T1000 (cell line): ENCODE data around the gene CDK6.

ENCODE experiments used
- DNase-seq: peaks from one replicate; lab custom pipeline; 2025; ENCODE audit warnings: mixed read lengths; lab: John Stamatoyannopoulos, UW

The CDK6 gene

GRCh38 chr7:92793656-92794205 is 42.6 kb downstream of the CDK6 start:
- no peak for DNase-seq

DNA sequence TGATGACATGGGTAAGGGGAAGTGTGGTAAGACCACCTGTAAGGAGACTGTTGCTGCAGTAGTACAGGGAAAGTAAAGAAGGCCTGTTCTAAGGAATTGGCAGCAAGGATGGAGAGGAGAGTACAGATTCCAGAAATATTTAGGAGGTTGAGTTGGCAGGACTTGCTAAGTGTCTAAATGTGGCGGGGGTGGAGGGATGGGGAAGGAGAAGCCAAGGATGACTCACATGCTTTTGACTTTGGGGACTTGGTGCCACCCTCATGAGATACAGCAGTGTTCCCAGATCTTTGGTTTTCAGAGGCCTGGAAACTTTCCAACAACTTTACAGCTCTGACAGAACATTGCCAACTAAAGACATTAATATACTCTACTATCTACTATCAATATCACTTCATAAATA is 45.4 kb downstream of the CDK6 start:
- DNase-seq: no peak

GRCh38 chr7:92788559-92789183 is 47.7 kb downstream of the CDK6 start:
- DNase-seq: no peak

DNA sequence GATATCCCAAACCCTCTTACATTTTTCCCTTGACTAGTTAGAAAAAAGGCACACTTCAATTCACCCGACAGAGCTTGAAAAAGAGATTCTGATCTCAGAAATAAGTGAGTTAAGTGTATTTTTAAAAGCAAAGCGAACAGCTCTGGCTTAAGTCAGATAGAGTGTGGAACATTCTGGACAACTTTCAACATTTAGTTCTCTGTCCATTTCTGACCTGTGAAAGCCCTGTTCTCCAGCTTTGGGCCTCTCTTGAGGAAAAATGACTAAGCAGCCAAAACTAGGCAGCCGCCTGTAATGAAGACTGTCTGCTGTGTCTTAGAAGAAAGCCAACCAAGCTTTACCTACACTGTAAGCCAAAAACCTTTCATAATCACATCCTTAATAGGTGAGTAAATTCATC is 50.5 kb downstream of the CDK6 start:
- no peak for DNase-seq

DNA sequence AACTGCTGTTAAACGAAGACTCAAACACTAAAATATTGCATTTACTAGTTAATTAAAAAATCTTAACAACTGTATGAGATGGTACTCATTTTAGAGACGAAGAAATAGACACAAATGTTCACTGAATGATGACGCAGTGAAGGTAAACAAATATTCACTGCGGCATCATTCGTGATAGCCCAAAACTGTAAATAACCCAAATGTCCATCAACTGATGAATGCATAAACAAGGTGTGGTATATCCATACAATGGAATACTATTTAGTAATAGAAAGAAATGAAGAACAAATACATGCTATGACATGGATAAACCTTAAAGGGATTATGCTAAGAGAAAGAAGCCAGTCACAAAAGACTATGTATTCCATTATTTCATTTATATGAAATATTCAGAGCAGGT is 51.4 kb downstream of the CDK6 start:
- no peak for DNase-seq

DNA sequence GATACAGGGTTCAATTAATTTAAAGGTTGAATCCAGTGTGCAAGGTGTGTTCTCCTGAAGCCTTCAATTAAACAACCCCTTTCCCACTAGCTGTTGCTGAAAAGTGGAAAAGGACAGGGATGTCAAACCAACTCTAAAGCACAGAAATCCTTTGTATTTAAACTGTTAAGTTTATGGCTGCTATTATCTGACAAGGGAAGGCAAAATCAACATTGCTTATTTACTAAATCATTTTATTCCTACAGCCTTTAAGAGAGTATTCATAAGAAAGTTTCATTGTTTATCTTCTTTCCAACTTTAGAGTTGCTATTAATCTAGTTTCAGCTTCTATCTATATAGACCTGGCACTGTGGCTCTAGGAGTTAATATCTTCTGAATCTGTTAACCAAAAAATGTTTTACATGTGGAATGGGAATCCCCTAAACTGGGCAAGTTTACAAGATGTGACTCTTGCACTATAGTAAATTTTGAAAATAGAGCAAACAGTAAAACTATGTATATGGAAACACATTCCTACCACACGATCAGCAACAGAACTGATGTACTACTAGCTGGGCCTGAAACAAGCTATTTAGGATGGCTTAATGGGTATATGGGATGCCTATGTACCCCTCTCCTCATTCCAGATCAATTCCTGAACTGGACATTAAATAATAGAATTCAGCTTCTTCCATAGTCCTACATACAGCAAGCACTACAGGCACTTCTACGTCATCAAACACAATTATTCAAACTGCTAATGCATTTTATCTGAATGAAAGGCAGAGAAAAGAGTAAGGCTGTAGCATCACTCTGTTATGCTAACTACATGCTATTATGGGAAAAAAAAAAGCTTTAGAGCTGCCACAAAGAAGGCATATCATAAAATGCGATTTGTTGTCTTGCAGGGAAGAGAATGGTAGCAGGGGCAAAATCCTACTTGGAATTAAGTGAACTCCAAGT is 52.8 kb downstream of the CDK6 start:
- DNase-seq: no peak

- no peak for DNase-seq
Observed at GRCh38 chr7:92782855-92783254, 53.5 kb downstream of the CDK6 start.

DNA sequence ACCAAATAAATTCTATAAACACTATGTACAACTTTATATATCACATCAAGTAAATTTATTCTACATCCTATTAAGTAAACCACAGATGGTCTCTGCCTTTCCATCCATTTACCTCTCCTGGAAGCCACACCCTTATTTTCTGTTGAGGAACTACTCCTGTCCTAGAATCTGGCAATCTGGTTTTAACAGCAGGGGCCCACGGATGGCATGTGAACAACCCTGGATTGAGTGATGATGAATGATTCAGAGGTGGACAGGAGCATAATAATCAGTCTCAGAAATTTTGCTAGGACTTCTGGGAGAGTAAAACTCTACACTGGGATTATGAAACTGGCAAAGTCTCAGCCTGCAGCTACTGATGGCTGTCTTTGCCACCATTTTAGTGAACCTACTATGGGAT is 54.1 kb downstream of the CDK6 start:
- no peak for DNase-seq

GRCh38 chr7:92781117-92781720 is 55.2 kb downstream of the CDK6 start:
- no peak for DNase-seq

GRCh38 chr7:92778972-92779371 is 57.4 kb downstream of the CDK6 start:
- no peak for DNase-seq

DNA sequence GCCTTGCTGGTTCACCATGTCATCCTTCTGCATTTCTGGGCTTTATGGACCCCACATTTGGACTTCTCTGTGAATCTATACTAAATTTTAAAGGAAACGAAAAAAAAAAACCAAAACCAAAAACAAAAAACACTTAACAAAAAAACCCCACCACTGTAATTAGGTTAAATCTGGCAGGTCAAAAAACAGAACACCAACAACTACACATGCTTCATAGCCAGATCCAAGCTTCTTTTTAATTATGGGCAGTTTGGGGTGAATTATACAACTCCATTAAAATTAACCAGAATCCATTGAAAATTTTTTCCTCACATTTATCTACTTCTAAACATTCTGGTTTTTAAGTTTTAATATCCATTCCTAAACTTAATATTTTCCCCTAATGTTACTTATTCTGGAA is 58.4 kb downstream of the CDK6 start:
- no peak for DNase-seq

DNA sequence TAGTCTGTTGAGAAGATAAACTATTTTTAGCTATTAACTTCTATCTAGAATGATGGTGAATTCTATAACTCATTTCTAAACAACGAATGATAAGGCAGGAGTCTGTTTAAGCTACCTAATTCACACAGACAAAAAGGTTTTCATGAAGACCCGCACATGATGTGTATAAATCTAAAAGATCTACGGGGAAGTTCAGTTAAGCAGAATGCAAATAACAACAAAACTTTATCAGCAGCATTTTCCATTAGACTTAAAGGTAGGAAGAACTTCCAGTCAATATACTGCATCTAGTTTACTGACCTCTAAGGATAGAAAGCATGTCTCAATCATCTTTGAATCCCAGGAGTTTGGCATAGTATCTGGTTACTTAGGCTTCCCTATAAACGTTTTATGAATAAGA is 62.6 kb downstream of the CDK6 start:
- no peak for DNase-seq

GRCh38 chr7:92769844-92770243 is 66.5 kb downstream of the CDK6 start:
- DNase-seq: no peak

GRCh38 chr7:92769394-92769699 is 67.0 kb downstream of the CDK6 start:
- DNase-seq: no peak

GRCh38 chr7:92768501-92769393 is 67.6 kb downstream of the CDK6 start:
- DNase-seq: no peak

GRCh38 chr7:92767437-92767836 is 68.9 kb downstream of the CDK6 start:
- no peak for DNase-seq

GRCh38 chr7:92766461-92767003 is 69.8 kb downstream of the CDK6 start:
- no peak for DNase-seq

GRCh38 chr7:92765725-92766124 is 70.6 kb downstream of the CDK6 start:
- no peak for DNase-seq

GRCh38 chr7:92763636-92764423 is 72.5 kb downstream of the CDK6 start:
- no peak for DNase-seq

GRCh38 chr7:92762851-92763250 is 73.5 kb downstream of the CDK6 start:
- no peak for DNase-seq
